GM21381 (cell line): ENCODE results near the gene DLK1.

Experiments used
- ATAC-seq: cut with Tn5 transposase; IDR thresholded peaks from one replicate; pipeline ENCODE4 v1.9.1; 2021; ENCODE audit warnings: mild to moderate bottlenecking, moderate library complexity; ENCODE audit not compliant: unreplicated experiment

DLK1 gene

GRCh38 chr14:100775831-100776591, 49.3 kb downstream of the DLK1 start:
- no peak for ATAC-seq

GRCh38 chr14:100776681-100777365, 50.1 kb downstream of the DLK1 start:
- no peak for ATAC-seq

GRCh38 chr14:100777366-100777817, 50.7 kb downstream of the DLK1 start:
- no peak for ATAC-seq

- no peak for ATAC-seq
These were observed 51.3 kb downstream of the DLK1 start for GRCh38 chr14:100777818-100778525.

- no peak for ATAC-seq
These were observed 51.8 kb downstream of the DLK1 start for GRCh38 chr14:100778526-100778882.

GRCh38 chr14:100778951-100779690, 52.4 kb downstream of the DLK1 start:
- ATAC-seq, result no peak

GRCh38 chr14:100779691-100780080, 53.0 kb downstream of the DLK1 start:
- no peak for ATAC-seq

- ATAC-seq, result no peak
These were observed 53.6 kb downstream of the DLK1 start for GRCh38 chr14:100780246-100780645.

- ATAC-seq, result no peak
These were observed 54.1 kb downstream of the DLK1 start for GRCh38 chr14:100780646-100781355.

GRCh38 chr14:100781952-100782351, 55.3 kb downstream of the DLK1 start:
- no peak for ATAC-seq

GRCh38 chr14:100782516-100783320, 56.0 kb downstream of the DLK1 start:
- ATAC-seq, result no peak

GRCh38 chr14:100783630-100784370, 57.1 kb downstream of the DLK1 start:
- no peak for ATAC-seq

GRCh38 chr14:100784523-100785337, 58.0 kb downstream of the DLK1 start:
- ATAC-seq, result no peak

- ATAC-seq, result no peak
These were observed 58.6 kb downstream of the DLK1 start for GRCh38 chr14:100785338-100785615.

- ATAC-seq, result no peak
These were observed 58.9 kb downstream of the DLK1 start for GRCh38 chr14:100785626-100786025.

- ATAC-seq, result no peak
These were observed 59.4 kb downstream of the DLK1 start for GRCh38 chr14:100786131-100786530.

- ATAC-seq, result no peak
These were observed 60.0 kb downstream of the DLK1 start for GRCh38 chr14:100786576-100787219.

GRCh38 chr14:100787659-100788058, 61.0 kb downstream of the DLK1 start:
- ATAC-seq, result no peak
